Measurements from ENCODE around the gene SERPIND1. TPM values are rescaled to one million over a fixed set of nuclear protein-coding genes. Genes with fewer than 3 reads are reported as not detected.

SERPIND1 gene
- total RNA-seq, 2 donors from 2014 or later: 1.5 to 4.1 TPM

GRCh38 chr22:20771918-20772625, 1.8 kb upstream of the SERPIND1 start:
- peak in 1 of 2 donors; percentile 21 for TF ChIP-seq CTCF (IDR thresholded peaks at IDR 0.05)
- Histone ChIP-seq H3K9me3 (no peaks in the 10 kb centered on the region), H3K27ac (no peak overlapping the region), H3K36me3 (peaks cover 4% of the 10 kb centered on the region), H3K27me3 (no peaks in the 10 kb centered on the region), H3K4me1 (peaks cover 0 to 21% of the 10 kb centered on the region in 2 donors), H3K4me3 (no peak overlapping the region)
- DNase-seq (ENCODE audit: low spot score): no peak

- TF ChIP-seq CTCF (IDR thresholded peaks at IDR 0.05): no peak
- H3K4me1 ChIP-seq: peaks cover 0 to 48% of the 10 kb centered on the region in 2 donors
- no peak overlapping the region for H3K4me3 ChIP-seq
- no peaks in the 10 kb centered on the region for H3K9me3 ChIP-seq
- peak overlapping the region; percentile 84 to 85 for H3K27ac ChIP-seq
- no peaks in the 10 kb centered on the region for H3K27me3 ChIP-seq
- peaks cover 4% of the 10 kb centered on the region for H3K36me3 ChIP-seq
- DNase-seq (ENCODE audit: low spot score): no peak
These were observed 969 bp downstream of the SERPIND1 start for GRCh38 chr22:20774882-20775281.

DNA sequence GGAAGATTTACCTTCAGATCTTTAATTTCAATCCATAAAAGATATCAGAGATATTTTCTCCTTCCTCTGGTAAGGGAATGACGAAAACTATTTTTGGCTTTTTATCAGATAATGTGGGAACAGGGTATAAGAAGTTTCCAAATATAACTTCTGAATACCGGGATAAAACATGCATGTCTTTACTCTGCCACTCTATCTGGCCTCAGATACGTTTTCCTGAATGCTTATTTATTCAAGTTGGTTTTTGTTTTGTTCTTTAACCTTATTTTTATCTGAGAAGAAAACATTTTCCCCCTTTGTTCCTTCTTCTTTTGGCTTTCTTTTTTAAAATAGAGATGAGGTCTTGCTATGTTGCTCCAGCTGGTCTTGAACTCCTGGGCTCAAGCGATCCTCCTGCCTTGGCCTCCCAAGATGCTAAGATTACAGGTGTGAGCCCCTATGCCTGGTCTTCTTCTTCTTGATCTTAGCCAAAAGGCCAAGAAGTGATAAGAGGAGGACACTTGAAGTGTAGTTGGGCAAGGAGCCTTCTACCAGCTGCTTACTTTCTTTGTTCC, 1.5 kb downstream of the SERPIND1 start:
- DNase-seq (ENCODE audit: low spot score): no peak
- Histone ChIP-seq H3K27ac (peak overlapping the region; percentile 84 to 85), H3K4me1 (peaks cover 0 to 48% of the 10 kb centered on the region in 2 donors), H3K4me3 (no peak overlapping the region), H3K27me3 (no peaks in the 10 kb centered on the region), H3K9me3 (no peaks in the 10 kb centered on the region), H3K36me3 (peaks cover 4% of the 10 kb centered on the region)
- no peak for TF ChIP-seq CTCF (IDR thresholded peaks at IDR 0.05)

DNA sequence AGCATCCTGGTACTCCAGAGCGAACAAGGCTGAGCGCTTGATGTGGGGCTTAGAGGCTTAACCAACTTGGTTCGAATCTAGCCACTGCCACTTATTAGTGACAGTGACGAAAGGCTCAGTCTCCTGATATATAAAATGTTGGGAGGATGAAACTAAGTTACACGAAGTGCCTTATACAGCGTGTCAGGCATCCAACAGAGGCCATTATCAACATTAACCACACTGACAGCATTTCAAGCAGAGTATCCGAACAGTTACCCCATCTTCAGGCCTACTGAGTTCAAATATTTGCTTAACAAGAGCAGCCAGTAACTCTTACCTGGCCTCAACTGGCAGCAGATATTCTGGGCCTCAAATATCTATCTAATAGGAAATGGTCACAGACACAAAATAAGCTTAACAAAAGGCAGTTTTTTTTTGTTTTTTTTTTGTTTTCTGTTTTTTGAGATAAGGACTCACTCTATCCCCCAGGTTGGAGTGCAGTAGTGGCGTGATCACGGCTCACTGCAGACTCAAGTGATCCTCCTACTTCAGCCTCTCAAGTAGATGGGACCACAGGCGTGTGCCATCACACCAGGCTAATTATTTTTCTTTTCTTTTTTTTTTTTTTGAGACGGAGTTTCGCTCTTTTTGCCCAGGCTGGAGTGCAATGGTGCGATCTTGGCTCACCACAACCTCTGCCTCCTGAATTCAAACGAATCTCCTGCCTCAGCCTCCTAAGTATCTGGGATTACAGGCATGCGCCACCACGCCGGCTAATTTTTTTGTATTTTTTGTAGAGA, 2.9 kb downstream of the SERPIND1 start:
- Histone ChIP-seq H3K4me3 (no peak overlapping the region), H3K9me3 (no peaks in the 10 kb centered on the region), H3K4me1 (peaks cover 0 to 55% of the 10 kb centered on the region in 2 donors), H3K36me3 (no peaks in the 10 kb centered on the region), H3K27me3 (no peaks in the 10 kb centered on the region), H3K27ac (peak overlapping the region; percentile 84 to 85)
- DNase-seq (ENCODE audit: low spot score): no peak
- no peak for TF ChIP-seq CTCF (IDR thresholded peaks at IDR 0.05)

GRCh38 chr22:20777420-20778177, 3.7 kb downstream of the SERPIND1 start:
- Histone ChIP-seq H3K4me1 (peaks cover 0 to 57% of the 10 kb centered on the region in 2 donors), H3K36me3 (no peaks in the 10 kb centered on the region), H3K27me3 (no peaks in the 10 kb centered on the region), H3K27ac (peak overlapping the region; percentile 84 to 85), H3K9me3 (no peaks in the 10 kb centered on the region), H3K4me3 (no peak overlapping the region)
- no peak for DNase-seq (ENCODE audit: low spot score)
- peak in 1 of 2 donors; percentile 39 for TF ChIP-seq CTCF (IDR thresholded peaks at IDR 0.05)

Data from right atrium auricular region (tissue), 2 donors.